ENCODE measurements around the gene NKD2. TPM values are rescaled to one million over a fixed set of nuclear protein-coding genes. Genes with fewer than 3 reads are reported as not detected.

The NKD2 gene
- total RNA-seq, 1 donor from 2014 or later = 0.41 TPM

- Mint-ChIP-seq H3K36me3 (ENCODE audit: low read depth, unreplicated experiment) (no peaks in the 10 kb centered on the region), H3K27ac (ENCODE audit: unreplicated experiment) (no peak overlapping the region), H3K9me3 (ENCODE audit: unreplicated experiment) (no peaks in the 10 kb centered on the region), H3K4me3 (ENCODE audit: unreplicated experiment) (no peak overlapping the region), H3K27me3 (ENCODE audit: low read depth, unreplicated experiment) (peaks cover 28% of the 10 kb centered on the region), H3K4me1 (ENCODE audit: low read depth, unreplicated experiment) (no peaks in the 10 kb centered on the region)
- no peak overlapping the region for H3K4me2 ChIP-seq (ENCODE audit: low read length)
- H3K4me3 ChIP-seq (ENCODE audit: insufficient read depth, low read depth, low read length) = no peak overlapping the region
- no peaks in the 10 kb centered on the region for H3K4me1 ChIP-seq (ENCODE audit: insufficient read depth, low read length)
- H3K27me3 ChIP-seq (ENCODE audit: insufficient read depth, low read length) = peaks cover 2% of the 10 kb centered on the region
- no peak overlapping the region for H3K27ac ChIP-seq (ENCODE audit: low read depth, low read length)
- no peaks in the 10 kb centered on the region for H3K79me2 ChIP-seq (ENCODE audit: insufficient read depth, low read length)
- no peak overlapping the region for H3K9ac ChIP-seq (ENCODE audit: low read length)
- TF ChIP-seq EZH2 (IDR thresholded peaks at IDR 0.05; ENCODE audit: insufficient read depth, low read length) = no peak
- TF ChIP-seq CTCF (IDR thresholded peaks at IDR 0.05; ENCODE audit: insufficient read depth, low read depth, low read length) = no peak
- no peaks in the 10 kb centered on the region for H3K36me3 ChIP-seq (ENCODE audit: insufficient read depth, low read length)
- no peaks in the 10 kb centered on the region for H3K9me3 ChIP-seq (ENCODE audit: insufficient read depth, low read depth, low read length)
- FAIRE-seq (no peak), DNase-seq (ENCODE audit: low read depth) (no peak)
- no peak overlapping the region for H2AFZ ChIP-seq (ENCODE audit: low read depth, low read length)
- H4K20me1 ChIP-seq (ENCODE audit: insufficient read depth, low read length) = no peaks in the 10 kb centered on the region
Measured at GRCh38 chr5:1027631-1028441, 19.2 kb downstream of the NKD2 start.

- Histone ChIP-seq H3K9ac (ENCODE audit: low read length) (no peak overlapping the region), H4K20me1 (ENCODE audit: insufficient read depth, low read length) (no peaks in the 10 kb centered on the region), H3K9me3 (ENCODE audit: insufficient read depth, low read depth, low read length) (no peaks in the 10 kb centered on the region), H3K79me2 (ENCODE audit: insufficient read depth, low read length) (no peaks in the 10 kb centered on the region), H2AFZ (ENCODE audit: low read depth, low read length) (no peak overlapping the region), H3K27ac (ENCODE audit: low read depth, low read length) (no peak overlapping the region), H3K4me1 (ENCODE audit: insufficient read depth, low read length) (no peaks in the 10 kb centered on the region), H3K4me2 (ENCODE audit: low read length) (no peak overlapping the region), H3K27me3 (ENCODE audit: insufficient read depth, low read length) (peaks cover 3% of the 10 kb centered on the region), H3K36me3 (ENCODE audit: insufficient read depth, low read length) (no peaks in the 10 kb centered on the region), H3K4me3 (ENCODE audit: insufficient read depth, low read depth, low read length) (no peak overlapping the region)
- no peak for DNase-seq (ENCODE audit: low read depth)
- no peaks in the 10 kb centered on the region for H3K4me1 Mint-ChIP-seq (ENCODE audit: low read depth, unreplicated experiment)
- peaks cover 28% of the 10 kb centered on the region for H3K27me3 Mint-ChIP-seq (ENCODE audit: low read depth, unreplicated experiment)
- no peaks in the 10 kb centered on the region for H3K9me3 Mint-ChIP-seq (ENCODE audit: unreplicated experiment)
- no peak overlapping the region for H3K27ac Mint-ChIP-seq (ENCODE audit: unreplicated experiment)
- no peaks in the 10 kb centered on the region for H3K36me3 Mint-ChIP-seq (ENCODE audit: low read depth, unreplicated experiment)
- no peak overlapping the region for H3K4me3 Mint-ChIP-seq (ENCODE audit: unreplicated experiment)
- no peak for FAIRE-seq
- TF ChIP-seq EZH2 (IDR thresholded peaks at IDR 0.05; ENCODE audit: insufficient read depth, low read length) (no peak), CTCF (IDR thresholded peaks at IDR 0.05; ENCODE audit: insufficient read depth, low read depth, low read length) (no peak)
Measured at GRCh38 chr5:1028481-1029281, 20.1 kb downstream of the NKD2 start.

Measured in astrocyte (in vitro differentiated cells and primary cell).